SK-N-MC (cell line): Measurements from ENCODE around the gene KIF3C.

ENCODE experiments used
- EZH2 ChIP-seq: fragments of 200-600 bp; sonication (generic); IDR thresholded peaks from one replicate; pipeline ENCODE4 v1.6.1; 2017; ENCODE audit warnings: antibody characterized with exemption
- FOXP2 ChIP-seq: optimal IDR thresholded peaks from 2 replicates; pipeline ENCODE3; 2011; ENCODE audit warnings: mild to moderate bottlenecking, moderate library complexity; ENCODE audit not compliant: insufficient read depth; ENCODE audit errors: extremely low read length, control extremely low read depth
- POLR2AphosphoS5 ChIP-seq: IDR thresholded peaks from 2 replicates; pipeline ENCODE4 v1.6.1; 2012; ENCODE audit warnings: mild to moderate bottlenecking, low read depth, low read length, borderline replicate concordance

DNA sequence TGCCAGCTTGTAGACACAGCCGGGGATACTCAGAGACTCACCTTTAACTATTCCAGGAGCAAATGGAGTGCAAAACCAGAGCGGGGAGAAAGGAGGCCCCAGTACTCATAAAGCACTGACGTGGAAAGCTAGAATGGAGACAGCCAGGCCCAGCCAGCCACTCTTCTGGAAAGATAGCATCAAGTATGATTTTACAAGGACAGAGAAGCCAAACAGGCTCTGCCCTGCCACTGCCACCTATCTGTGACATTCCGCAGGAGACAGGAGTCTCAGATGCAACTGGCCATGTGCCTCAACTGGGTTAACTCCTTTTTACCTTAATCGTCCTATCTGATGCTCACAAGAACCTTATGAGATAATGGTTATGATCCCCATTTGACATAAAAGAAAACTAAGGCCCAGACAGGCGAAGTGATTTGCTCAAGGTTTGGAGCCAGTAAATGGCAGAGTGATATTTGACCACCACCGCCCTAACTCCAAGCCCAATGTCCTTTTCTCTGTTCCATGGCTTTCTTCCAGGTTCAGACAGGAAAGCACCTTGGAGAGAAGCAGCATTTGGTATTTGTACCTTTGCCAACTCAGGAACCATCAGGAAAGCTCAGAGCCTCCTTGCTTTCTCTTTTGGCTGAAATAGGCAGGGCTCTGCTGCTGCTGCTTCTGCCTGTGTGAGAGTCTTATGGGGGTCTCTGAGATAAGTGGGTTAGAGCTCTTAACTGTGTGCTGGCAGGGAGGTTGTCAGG is 15.6 kb downstream of the KIF3C start:
- no peak for TF ChIP-seq POLR2AphosphoS5
- TF ChIP-seq EZH2: no peak
- no peak for TF ChIP-seq FOXP2
